HepG2 (cell line): ENCODE measurements around the gene ABCC10. TPM values are rescaled to one million over a fixed set of nuclear protein-coding genes. Genes with fewer than 3 reads are reported as not detected.
A peak's percentile ranks its signal among the peaks of the same experiment; 100 is the strongest.

ENCODE experiments used
- CEBPB ChIP-seq: IDR thresholded peaks from 2 replicates; pipeline ENCODE4 v1.6.1; 2011; ENCODE audit warnings: low read depth, low read length, improper control_type of control experiment, borderline replicate concordance
- FOXP4 ChIP-seq: sonication (generic); formaldehyde crosslinking; IDR thresholded peaks from 2 replicates; pipeline ENCODE4 v1.4.0; 2020; ENCODE audit warnings: missing genetic modification reagents
- HMG20B ChIP-seq: conservative IDR thresholded peaks from 2 replicates; pipeline ENCODE4 v1.6.1; 2016; ENCODE audit warnings: missing genetic modification reagents, missing compliant biosample characterization
- HNF4A ChIP-seq: sonication (generic); formaldehyde crosslinking; IDR thresholded peaks from 2 replicates; pipeline ENCODE4 v1.4.0; 2020; ENCODE audit warnings: missing genetic modification reagents
- KLF16 ChIP-seq, 2 experiments: sonication (generic) in 1 of 2; formaldehyde crosslinking in 1 of 2; IDR thresholded peaks; 2 replicates each; pipeline versions ENCODE4 v1.6.1 to v1.8.0; 2016 to 2023; ENCODE audit warnings: missing genetic modification reagents in 2 of 2, missing compliant biosample characterization in 1 of 2
- MEIS2 ChIP-seq: sonication (generic); formaldehyde crosslinking; IDR thresholded peaks from 2 replicates; pipeline ENCODE4 v1.9.0; 2021; ENCODE audit warnings: mild to moderate bottlenecking, missing genetic modification reagents
- NR2F1 ChIP-seq, 2 experiments: fragments of 450-650 bp in 1 of 2; formaldehyde crosslinking in 1 of 2; IDR thresholded peaks; 2 replicates each; pipeline versions ENCODE4 v1.5.0 to v1.6.1; 2016 to 2020; ENCODE audit warnings: mild to moderate bottlenecking in 1 of 2, missing compliant biosample characterization in 1 of 2, missing genetic modification reagents in 1 of 2, moderate library complexity in 1 of 2
- RAD51 ChIP-seq: fragments of 450-650 bp; IDR thresholded peaks from 2 replicates; pipeline ENCODE4 v1.6.1; 2016; ENCODE audit warnings: borderline replicate concordance
- SOX13 ChIP-seq, 3 experiments: fragments of 450-650 bp in 1 of 3; sonication (generic) in 1 of 3; formaldehyde crosslinking in 1 of 3; IDR thresholded peaks in 2 of 3; conservative IDR thresholded peaks in 1 of 3; 2 replicates each; pipeline versions ENCODE4 v1.5.0 to v1.6.1; 2016 to 2020; ENCODE audit warnings: antibody characterized with exemption in 1 of 3, mild to moderate bottlenecking in 1 of 3, missing compliant biosample characterization in 1 of 3, missing genetic modification reagents in 1 of 3, moderate library complexity in 1 of 3
- ZBTB3 ChIP-seq: sonication (generic); formaldehyde crosslinking; IDR thresholded peaks from 2 replicates; pipeline ENCODE4 v1.4.0; 2020; ENCODE audit warnings: low read depth, mild to moderate bottlenecking, moderate library complexity, missing genetic modification reagents, borderline replicate concordance
- ZMAT5 ChIP-seq: sonication (generic); formaldehyde crosslinking; IDR thresholded peaks from 2 replicates; pipeline ENCODE4 v1.5.0; 2020; ENCODE audit warnings: mild to moderate bottlenecking, low read depth, missing genetic modification reagents, borderline replicate concordance
- ZNF101 ChIP-seq: sonication (generic); formaldehyde crosslinking; IDR thresholded peaks from 2 replicates; pipeline ENCODE4 v1.4.0; 2020; ENCODE audit warnings: mild to moderate bottlenecking, low read depth, missing genetic modification reagents, borderline replicate concordance
- ZNF17 ChIP-seq: sonication (generic); formaldehyde crosslinking; IDR thresholded peaks from 2 replicates; pipeline ENCODE4 v1.5.0; 2020; ENCODE audit warnings: mild to moderate bottlenecking, missing genetic modification reagents
- ZNF75D ChIP-seq: sonication (generic); formaldehyde crosslinking; IDR thresholded peaks from 2 replicates; pipeline ENCODE4 v1.8.1; 2023; ENCODE audit warnings: missing genetic modification reagents, mild to moderate bottlenecking, borderline replicate concordance
- ZNF773 ChIP-seq: sonication (generic); formaldehyde crosslinking; IDR thresholded peaks from 2 replicates; pipeline ENCODE4 v1.4.0; 2020; ENCODE audit warnings: missing genetic modification reagents, borderline replicate concordance
- ZNF780A ChIP-seq: sonication (generic); formaldehyde crosslinking; IDR thresholded peaks from 2 replicates; pipeline ENCODE4 v1.8.0; 2022; ENCODE audit warnings: mild to moderate bottlenecking, missing genetic modification reagents, moderate library complexity
- ZSCAN20 ChIP-seq: sonication (generic); formaldehyde crosslinking; IDR thresholded peaks from 2 replicates; pipeline ENCODE4 v1.4.0; 2020; ENCODE audit warnings: missing genetic modification reagents, mild to moderate bottlenecking, borderline replicate concordance
- polyA plus RNA-seq, 8 experiments: library from polyadenylated mRNA; depleted of rRNA in 3 of 8; stranded (reverse) in 7 of 8; unstranded in 1 of 8; fragments of >200 nt; fragmentation: Illumina TruSeq in 4 of 8; extraction: Trizol in 4 of 8; gene quantifications; 2 replicates each; pipeline versions ENCODE4 v1.2.1 to v1.2.3, GENCODE V29; 2011 to 2016; ENCODE audit warnings: low read depth in 4 of 8, missing spikeins in 1 of 8, mixed read lengths in 1 of 8; ENCODE audit not compliant: insufficient read depth in 1 of 8
- total RNA-seq, 5 experiments: library from RNA; depleted of rRNA; stranded (reverse); fragments of >200 nt; fragmentation: Illumina TruSeq; extraction: Trizol; gene quantifications; 2 replicates each; pipeline ENCODE4 v1.2.3, GENCODE V29; 2016; ENCODE audit warnings: low read depth in 1 of 5
- TF ChIP-seq, protein P1 (sequence below): sonication (generic); formaldehyde crosslinking; IDR thresholded peaks from 2 replicates; pipeline ENCODE4 v1.9.0; 2021; ENCODE audit warnings: missing genetic modification reagents, borderline replicate concordance
- TF ChIP-seq, protein P2 (sequence below): sonication (generic); formaldehyde crosslinking; IDR thresholded peaks from 2 replicates; pipeline ENCODE4 v1.5.1; 2020; ENCODE audit warnings: missing genetic modification reagents, mild to moderate bottlenecking, borderline replicate concordance
- TF ChIP-seq, protein P3 (sequence below): sonication (generic); formaldehyde crosslinking; IDR thresholded peaks from 2 replicates; pipeline ENCODE4 v1.5.1; 2020; ENCODE audit warnings: missing genetic modification reagents, mild to moderate bottlenecking, borderline replicate concordance

ABCC10 gene
- total and polyA plus RNA-seq, 2 of the 13 experiments (the other 11 are each of a cell fraction or from before 2014, with no cell fraction given) = 16.0 to 24.3 TPM

GRCh38 chr6:43427406-43428111 lies at the start of gene ABCC10 (continued):
- TF ChIP-seq, protein P1, sequence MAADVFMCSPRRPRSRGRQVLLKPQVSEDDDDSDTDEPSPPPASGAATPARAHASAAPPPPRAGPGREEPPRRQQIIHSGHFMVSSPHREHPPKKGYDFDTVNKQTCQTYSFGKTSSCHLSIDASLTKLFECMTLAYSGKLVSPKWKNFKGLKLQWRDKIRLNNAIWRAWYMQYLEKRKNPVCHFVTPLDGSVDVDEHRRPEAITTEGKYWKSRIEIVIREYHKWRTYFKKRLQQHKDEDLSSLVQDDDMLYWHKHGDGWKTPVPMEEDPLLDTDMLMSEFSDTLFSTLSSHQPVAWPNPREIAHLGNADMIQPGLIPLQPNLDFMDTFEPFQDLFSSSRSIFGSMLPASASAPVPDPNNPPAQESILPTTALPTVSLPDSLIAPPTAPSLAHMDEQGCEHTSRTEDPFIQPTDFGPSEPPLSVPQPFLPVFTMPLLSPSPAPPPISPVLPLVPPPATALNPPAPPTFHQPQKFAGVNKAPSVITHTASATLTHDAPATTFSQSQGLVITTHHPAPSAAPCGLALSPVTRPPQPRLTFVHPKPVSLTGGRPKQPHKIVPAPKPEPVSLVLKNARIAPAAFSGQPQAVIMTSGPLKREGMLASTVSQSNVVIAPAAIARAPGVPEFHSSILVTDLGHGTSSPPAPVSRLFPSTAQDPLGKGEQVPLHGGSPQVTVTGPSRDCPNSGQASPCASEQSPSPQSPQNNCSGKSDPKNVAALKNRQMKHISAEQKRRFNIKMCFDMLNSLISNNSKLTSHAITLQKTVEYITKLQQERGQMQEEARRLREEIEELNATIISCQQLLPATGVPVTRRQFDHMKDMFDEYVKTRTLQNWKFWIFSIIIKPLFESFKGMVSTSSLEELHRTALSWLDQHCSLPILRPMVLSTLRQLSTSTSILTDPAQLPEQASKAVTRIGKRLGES (CRISPR knock-in tag) = no peak
- TF ChIP-seq ZNF75D (no peak), FOXP4 (no peak; the same call in none of the 2 replicates), HNF4A (CRISPR knock-in tag) (peak; percentile 42; the same call in 1 of the 2 replicates), ZNF101 (no peak; the same call in 1 of the 2 replicates), CEBPB (no peak), ZSCAN20 (peak; percentile 83), NR2F1 (CRISPR knock-in tag; IDR thresholded peaks at IDR 0.05) (no peak), KLF16 (CRISPR knock-in tag; IDR thresholded peaks at IDR 0.05) (peak in 1 of 2 experiments; percentile 82; a peak in 2 of 4 replicates), ZBTB3 (no peak; the same call in 1 of the 2 replicates), SOX13 (IDR thresholded peaks at IDR 0.05) (no peak), SOX13 (CRISPR knock-in tag; conservative IDR thresholded peaks at IDR 0.05 in 1 of 2, IDR thresholded peaks at IDR 0.05 in 1 of 2) (no peak), ZNF780A (CRISPR knock-in tag) (no peak), ZMAT5 (no peak), RAD51 (no peak), ZNF17 (CRISPR knock-in tag) (no peak), HMG20B (no peak), MEIS2 (CRISPR knock-in tag) (peak; percentile 52; the same call in 1 of the 2 replicates), ZNF773 (CRISPR knock-in tag) (0 out of 2 replicates have a peak, but pooled peaks have one; percentile 38)
- TF ChIP-seq, protein P2, sequence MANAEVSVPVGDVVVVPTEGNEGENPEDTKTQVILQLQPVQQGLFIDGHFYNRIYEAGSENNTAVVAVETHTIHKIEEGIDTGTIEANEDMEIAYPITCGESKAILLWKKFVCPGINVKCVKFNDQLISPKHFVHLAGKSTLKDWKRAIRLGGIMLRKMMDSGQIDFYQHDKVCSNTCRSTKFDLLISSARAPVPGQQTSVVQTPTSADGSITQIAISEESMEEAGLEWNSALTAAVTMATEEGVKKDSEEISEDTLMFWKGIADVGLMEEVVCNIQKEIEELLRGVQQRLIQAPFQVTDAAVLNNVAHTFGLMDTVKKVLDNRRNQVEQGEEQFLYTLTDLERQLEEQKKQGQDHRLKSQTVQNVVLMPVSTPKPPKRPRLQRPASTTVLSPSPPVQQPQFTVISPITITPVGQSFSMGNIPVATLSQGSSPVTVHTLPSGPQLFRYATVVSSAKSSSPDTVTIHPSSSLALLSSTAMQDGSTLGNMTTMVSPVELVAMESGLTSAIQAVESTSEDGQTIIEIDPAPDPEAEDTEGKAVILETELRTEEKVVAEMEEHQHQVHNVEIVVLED (CRISPR knock-in tag) = peak; percentile 87
- TF ChIP-seq, protein P3, sequence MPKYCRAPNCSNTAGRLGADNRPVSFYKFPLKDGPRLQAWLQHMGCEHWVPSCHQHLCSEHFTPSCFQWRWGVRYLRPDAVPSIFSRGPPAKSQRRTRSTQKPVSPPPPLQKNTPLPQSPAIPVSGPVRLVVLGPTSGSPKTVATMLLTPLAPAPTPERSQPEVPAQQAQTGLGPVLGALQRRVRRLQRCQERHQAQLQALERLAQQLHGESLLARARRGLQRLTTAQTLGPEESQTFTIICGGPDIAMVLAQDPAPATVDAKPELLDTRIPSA = no peak; the same call in 1 of the 2 replicates
